ENCODE measurements around the gene KIZ.
"Not testable (repeated sequence)": the region's sequence is repeated elsewhere in the genome, so short reads cannot be mapped to it uniquely, and the experiment has no call there.

KIZ gene

DNA sequence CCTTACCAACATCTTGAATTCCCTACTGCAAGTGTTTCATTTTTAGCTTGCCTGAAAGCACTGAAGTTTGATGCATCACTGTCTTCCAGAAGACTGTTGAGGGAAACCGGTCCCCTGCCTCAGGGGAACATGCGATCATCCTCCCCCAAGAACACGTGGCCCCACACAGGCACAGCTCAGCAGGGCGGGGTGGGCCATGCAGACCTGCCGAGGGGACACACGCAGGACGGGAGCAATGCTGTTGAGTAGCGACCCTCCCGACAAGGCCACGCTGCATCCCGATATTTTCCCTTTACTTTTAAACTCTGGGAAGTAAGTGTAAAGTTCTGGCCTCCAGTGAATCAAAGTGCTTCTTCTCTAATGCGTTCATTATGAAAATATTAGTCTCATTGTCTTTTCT lies 117.9 kb downstream of the KIZ start:
- H3K27me3 ChIP-seq (ENCODE audit: insufficient read depth, low read depth, severe bottlenecking): no peaks in the 10 kb centered on the region
- H3K9me3 ChIP-seq (ENCODE audit: severe bottlenecking): peaks cover 2% of the 10 kb centered on the region
- H3K36me3 ChIP-seq: no peaks in the 10 kb centered on the region
- TF ChIP-seq, protein P1, sequence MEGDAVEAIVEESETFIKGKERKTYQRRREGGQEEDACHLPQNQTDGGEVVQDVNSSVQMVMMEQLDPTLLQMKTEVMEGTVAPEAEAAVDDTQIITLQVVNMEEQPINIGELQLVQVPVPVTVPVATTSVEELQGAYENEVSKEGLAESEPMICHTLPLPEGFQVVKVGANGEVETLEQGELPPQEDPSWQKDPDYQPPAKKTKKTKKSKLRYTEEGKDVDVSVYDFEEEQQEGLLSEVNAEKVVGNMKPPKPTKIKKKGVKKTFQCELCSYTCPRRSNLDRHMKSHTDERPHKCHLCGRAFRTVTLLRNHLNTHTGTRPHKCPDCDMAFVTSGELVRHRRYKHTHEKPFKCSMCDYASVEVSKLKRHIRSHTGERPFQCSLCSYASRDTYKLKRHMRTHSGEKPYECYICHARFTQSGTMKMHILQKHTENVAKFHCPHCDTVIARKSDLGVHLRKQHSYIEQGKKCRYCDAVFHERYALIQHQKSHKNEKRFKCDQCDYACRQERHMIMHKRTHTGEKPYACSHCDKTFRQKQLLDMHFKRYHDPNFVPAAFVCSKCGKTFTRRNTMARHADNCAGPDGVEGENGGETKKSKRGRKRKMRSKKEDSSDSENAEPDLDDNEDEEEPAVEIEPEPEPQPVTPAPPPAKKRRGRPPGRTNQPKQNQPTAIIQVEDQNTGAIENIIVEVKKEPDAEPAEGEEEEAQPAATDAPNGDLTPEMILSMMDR (IDR thresholded peaks at IDR 0.05; ENCODE audit: low read depth, low read length): no peak
- DNase-seq: no peak
- H3K4me3 ChIP-seq (ENCODE audit: low read depth, low read length): no peak overlapping the region
- H3K27ac ChIP-seq: no peak overlapping the region

- Histone ChIP-seq H3K27me3 (ENCODE audit: insufficient read depth, low read depth, severe bottlenecking) (no peaks in the 10 kb centered on the region), H3K36me3 (no peaks in the 10 kb centered on the region), H3K9me3 (ENCODE audit: severe bottlenecking) (peaks cover 2% of the 10 kb centered on the region), H3K4me3 (ENCODE audit: low read depth, low read length) (no peak overlapping the region), H3K27ac (no peak overlapping the region)
- TF ChIP-seq, protein P1 (IDR thresholded peaks at IDR 0.05; ENCODE audit: low read depth, low read length): no peak
- DNase-seq: no peak
Observed at GRCh38 chr20:21244808-21245207, 118.9 kb downstream of the KIZ start.

DNA sequence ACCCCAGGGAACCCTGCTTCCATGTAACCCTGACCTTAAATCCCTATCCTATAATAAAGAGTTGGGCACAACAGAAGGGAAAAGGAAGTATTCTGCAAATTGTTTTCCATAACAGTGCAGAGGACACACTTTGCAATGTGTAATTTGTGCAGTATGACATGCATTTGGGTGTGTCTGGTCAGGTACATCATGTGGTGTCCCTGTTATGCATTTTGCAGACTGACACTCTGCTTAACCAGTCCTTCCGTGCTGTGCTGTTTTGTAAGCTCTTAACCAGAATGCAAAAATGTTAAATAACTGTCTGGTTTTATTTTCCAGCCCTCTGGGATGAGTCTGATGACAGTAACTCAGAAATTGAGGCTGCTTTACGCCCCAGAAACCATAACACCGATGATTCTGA lies 120.3 kb downstream of the KIZ start:
- Histone ChIP-seq H3K27ac (no peak overlapping the region), H3K27me3 (ENCODE audit: insufficient read depth, low read depth, severe bottlenecking) (no peaks in the 10 kb centered on the region), H3K36me3 (no peaks in the 10 kb centered on the region), H3K4me3 (ENCODE audit: low read depth, low read length) (no peak overlapping the region), H3K9me3 (ENCODE audit: severe bottlenecking) (peaks cover 2% of the 10 kb centered on the region)
- TF ChIP-seq, protein P1 (IDR thresholded peaks at IDR 0.05; ENCODE audit: low read depth, low read length): no peak
- no peak for DNase-seq

GRCh38 chr20:21247603-21248095 lies 121.8 kb downstream of the KIZ start:
- not testable (repeated sequence) for H3K27ac ChIP-seq; H3K27me3 ChIP-seq (ENCODE audit: insufficient read depth, low read depth, severe bottlenecking); DNase-seq; H3K4me3 ChIP-seq (ENCODE audit: low read depth, low read length); H3K9me3 ChIP-seq (ENCODE audit: severe bottlenecking); H3K36me3 ChIP-seq

DNA sequence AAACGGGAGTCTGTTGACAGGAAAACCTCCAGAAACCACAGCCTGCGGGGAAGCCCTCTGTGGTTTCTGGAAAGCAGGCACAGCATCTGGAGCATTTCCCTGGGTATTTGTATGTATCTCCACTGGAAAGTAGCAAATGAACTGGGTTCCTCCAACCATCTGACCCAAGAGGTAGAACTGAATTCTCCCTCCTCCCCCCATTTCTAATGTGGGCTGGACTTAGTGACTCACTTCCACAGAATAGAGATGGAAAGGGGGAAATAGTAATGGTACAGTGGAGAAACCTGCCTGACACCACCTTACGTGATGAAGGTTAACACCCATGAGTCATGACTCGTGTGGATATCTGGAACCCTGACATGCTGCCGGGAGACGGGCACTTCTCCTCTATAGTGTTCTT lies 125.4 kb downstream of the KIZ start:
- no peaks in the 10 kb centered on the region for H3K36me3 ChIP-seq
- no peak for DNase-seq
- H3K4me3 ChIP-seq (ENCODE audit: low read depth, low read length): no peak overlapping the region
- no peak overlapping the region for H3K27ac ChIP-seq
- TF ChIP-seq, protein P1 (IDR thresholded peaks at IDR 0.05; ENCODE audit: low read depth, low read length): no peak
- peaks cover 2% of the 10 kb centered on the region for H3K9me3 ChIP-seq (ENCODE audit: severe bottlenecking)
- H3K27me3 ChIP-seq (ENCODE audit: insufficient read depth, low read depth, severe bottlenecking): no peaks in the 10 kb centered on the region

DNA sequence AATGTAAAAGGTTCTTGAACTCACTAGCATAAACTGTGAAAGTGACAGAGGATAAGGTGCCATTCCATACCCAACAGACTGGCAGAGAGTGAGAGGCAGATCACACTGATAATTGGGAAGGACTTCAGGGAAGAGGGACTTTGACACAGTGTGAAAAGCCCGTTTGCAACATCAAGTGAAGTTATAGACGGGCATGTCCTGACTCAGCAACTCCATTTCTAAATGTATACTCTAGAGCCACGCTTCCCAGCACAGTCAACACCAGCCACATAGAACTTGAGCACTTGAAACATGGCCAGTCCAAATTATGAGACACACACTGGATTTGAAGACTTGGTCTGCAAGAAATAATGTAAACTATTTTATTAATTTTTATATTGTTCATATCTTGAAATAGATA lies 131.3 kb downstream of the KIZ start:
- H3K4me3 ChIP-seq (ENCODE audit: low read depth, low read length): no peak overlapping the region
- H3K36me3 ChIP-seq: no peaks in the 10 kb centered on the region
- no peak overlapping the region for H3K27ac ChIP-seq
- TF ChIP-seq, protein P1 (IDR thresholded peaks at IDR 0.05; ENCODE audit: low read depth, low read length): no peak
- no peaks in the 10 kb centered on the region for H3K9me3 ChIP-seq (ENCODE audit: severe bottlenecking)
- no peak for DNase-seq
- H3K27me3 ChIP-seq (ENCODE audit: insufficient read depth, low read depth, severe bottlenecking): no peaks in the 10 kb centered on the region
